A673 (cell line): ENCODE results near the gene PAK1. TPM values are rescaled to one million over a fixed set of nuclear protein-coding genes. Genes with fewer than 3 reads are reported as not detected.
A peak's percentile ranks its signal among the peaks of the same experiment; 100 is the strongest.

Experiments used
- BruUV-seq: library from RNA; stranded (reverse); fragments of 400-500 nt; replicated peaks from 2 replicates; lab custom pipeline; 2021; lab: Mats Ljungman, UMichigan
- CTCF ChIA-PET: fragments of 300-600 bp; sonication (Branson Sonifier 250); formaldehyde crosslinking; loops from one replicate; lab custom pipeline; 2022; ENCODE audit warnings: antibody characterized with exemption; lab: Charles Lee
- POLR2A ChIA-PET: fragments of 300-600 bp; sonication (Branson Sonifier 250); formaldehyde crosslinking; loops from one replicate; lab custom pipeline; 2022; ENCODE audit warnings: antibody characterized with exemption; ENCODE audit not compliant: low non-redundant PET; lab: Charles Lee
- DNase-seq: peaks from one replicate; pipeline ENCODE4 v3.0.0-alpha.2; 2015; ENCODE audit warnings: low spot score
- H3K27ac ChIP-seq: fragments of 200-600 bp; sonication (generic); 2 replicates; pipeline ENCODE4 v1.5.1; 2016; ENCODE audit warnings: mixed run types, low read depth, mild to moderate bottlenecking, mixed read lengths, antibody characterized with exemption, low read length; ENCODE audit not compliant: poor library complexity, severe bottlenecking
- H3K27me3 ChIP-seq: fragments of 200-600 bp; sonication (generic); replicated peaks from 2 replicates; pipeline ENCODE4 v1.6.1; 2017; ENCODE audit warnings: mixed run types, low read depth, mild to moderate bottlenecking, mixed read lengths, antibody characterized with exemption, low read length; ENCODE audit not compliant: insufficient read depth, poor library complexity
- H3K36me3 ChIP-seq: fragments of 200-600 bp; sonication (generic); 2 replicates; pipeline ENCODE4 v1.6.1; 2016; ENCODE audit warnings: mixed run types, mild to moderate bottlenecking, mixed read lengths, antibody characterized with exemption, low read length; ENCODE audit not compliant: insufficient read depth, poor library complexity, severe bottlenecking
- H3K4me1 ChIP-seq: fragments of 200-600 bp; sonication (generic); 2 replicates; pipeline ENCODE4 v1.6.1; 2017; ENCODE audit warnings: mixed run types, mild to moderate bottlenecking, mixed read lengths, antibody characterized with exemption, low read length; ENCODE audit not compliant: insufficient read depth, poor library complexity, severe bottlenecking
- H3K4me3 ChIP-seq: fragments of 200-600 bp; sonication (generic); 2 replicates; pipeline ENCODE4 v1.5.1; 2016; ENCODE audit warnings: low read depth, mixed run types, mild to moderate bottlenecking, mixed read lengths, low read length; ENCODE audit not compliant: poor library complexity, severe bottlenecking
- H3K9me3 ChIP-seq: fragments of 200-600 bp; sonication (generic); 2 replicates; pipeline ENCODE4 v1.6.1; 2016; ENCODE audit warnings: mixed run types, low read depth, mild to moderate bottlenecking, mixed read lengths, antibody characterized with exemption, low read length; ENCODE audit not compliant: poor library complexity, severe bottlenecking
- EZH2 ChIP-seq: fragments of 200-600 bp; sonication (generic); IDR thresholded peaks from 2 replicates; pipeline ENCODE4 v1.6.1; 2017; ENCODE audit warnings: borderline replicate concordance, low read depth, mild to moderate bottlenecking, mixed read lengths, antibody characterized with exemption, low read length; ENCODE audit not compliant: poor library complexity, severe bottlenecking
- intact Hi-C: fragments of 100-400 bp; cut with micrococcal nuclease; formaldehyde crosslinking; loops from one replicate; pipeline ENCODE4 v1.10.0; 2022; ENCODE audit not compliant: unreplicated experiment
- total RNA-seq: library from RNA; stranded (reverse); gene quantifications from 2 replicates; pipeline ENCODE4 v1.2.3, GENCODE V29; 2021
- TF ChIP-seq, protein P1 (sequence below): fragments of 300-800, 200-600 bp; sonication (generic); conservative IDR thresholded peaks from 2 replicates; pipeline ENCODE4 v1.5.1; 2017; ENCODE audit warnings: low read depth, mild to moderate bottlenecking, antibody characterized with exemption, low read length, moderate library complexity, mixed read lengths

Gene PAK1
- total RNA-seq, 1 experiment from 2014 or later = 44.2 TPM

GRCh38 chr11:77377734-77378133 lies 96.2 kb downstream of the PAK1 start:
- POLR2A ChIA-PET = no interaction called here
- Histone ChIP-seq H3K9me3 (no peaks in the 10 kb centered on the region), H3K27ac (no peak overlapping the region), H3K36me3 (no peaks in the 10 kb centered on the region), H3K27me3 (no peaks in the 10 kb centered on the region), H3K4me1 (no peaks in the 10 kb centered on the region), H3K4me3 (no peak overlapping the region)
- peak; percentile 49 for DNase-seq
- CTCF ChIA-PET = no interaction called here
- intact Hi-C loops = no loop called here
- TF ChIP-seq, protein P1, sequence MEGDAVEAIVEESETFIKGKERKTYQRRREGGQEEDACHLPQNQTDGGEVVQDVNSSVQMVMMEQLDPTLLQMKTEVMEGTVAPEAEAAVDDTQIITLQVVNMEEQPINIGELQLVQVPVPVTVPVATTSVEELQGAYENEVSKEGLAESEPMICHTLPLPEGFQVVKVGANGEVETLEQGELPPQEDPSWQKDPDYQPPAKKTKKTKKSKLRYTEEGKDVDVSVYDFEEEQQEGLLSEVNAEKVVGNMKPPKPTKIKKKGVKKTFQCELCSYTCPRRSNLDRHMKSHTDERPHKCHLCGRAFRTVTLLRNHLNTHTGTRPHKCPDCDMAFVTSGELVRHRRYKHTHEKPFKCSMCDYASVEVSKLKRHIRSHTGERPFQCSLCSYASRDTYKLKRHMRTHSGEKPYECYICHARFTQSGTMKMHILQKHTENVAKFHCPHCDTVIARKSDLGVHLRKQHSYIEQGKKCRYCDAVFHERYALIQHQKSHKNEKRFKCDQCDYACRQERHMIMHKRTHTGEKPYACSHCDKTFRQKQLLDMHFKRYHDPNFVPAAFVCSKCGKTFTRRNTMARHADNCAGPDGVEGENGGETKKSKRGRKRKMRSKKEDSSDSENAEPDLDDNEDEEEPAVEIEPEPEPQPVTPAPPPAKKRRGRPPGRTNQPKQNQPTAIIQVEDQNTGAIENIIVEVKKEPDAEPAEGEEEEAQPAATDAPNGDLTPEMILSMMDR = no peak
- TF ChIP-seq EZH2 = no peak
- BruUV-seq = no TSS peak

GRCh38 chr11:77375107-77375506 lies 98.8 kb downstream of the PAK1 start:
- H3K4me1 ChIP-seq = no peaks in the 10 kb centered on the region
- H3K27ac ChIP-seq = no peak overlapping the region
- H3K4me3 ChIP-seq = no peak overlapping the region
- no peaks in the 10 kb centered on the region for H3K9me3 ChIP-seq
- no TSS peak for BruUV-seq
- H3K36me3 ChIP-seq = no peaks in the 10 kb centered on the region
- no peaks in the 10 kb centered on the region for H3K27me3 ChIP-seq
- TF ChIP-seq EZH2 = no peak
- TF ChIP-seq, protein P1 = no peak
- POLR2A ChIA-PET = no interaction called here
- DNase-seq = no peak
- intact Hi-C loops = no loop called here
- CTCF ChIA-PET = no interaction called here

- ChIA-PET POLR2A (no interaction called here), CTCF (no interaction called here)
- Histone ChIP-seq H3K9me3 (no peaks in the 10 kb centered on the region), H3K36me3 (no peaks in the 10 kb centered on the region), H3K27me3 (no peaks in the 10 kb centered on the region), H3K27ac (no peak overlapping the region), H3K4me1 (no peaks in the 10 kb centered on the region), H3K4me3 (no peak overlapping the region)
- no TSS peak for BruUV-seq
- TF ChIP-seq, protein P1 = no peak
- no peak for TF ChIP-seq EZH2
- intact Hi-C loops = no loop called here
- no peak for DNase-seq
Measured at GRCh38 chr11:77374611-77375031, 99.3 kb downstream of the PAK1 start.
